CD4-positive, alpha-beta T cell treated with Interleukin-15 for 4 hours (primary cell): Measurements from ENCODE around the gene FLAD1.
"Not testable (repeated sequence)": the region's sequence is repeated elsewhere in the genome, so short reads cannot be mapped to it uniquely, and the experiment has no call there.

ENCODE experiments used
- DNase-seq: peaks from one replicate; pipeline ENCODE4 v3.0.0-alpha.2; 2020; ENCODE audit warnings: low spot score

The FLAD1 gene

DNA sequence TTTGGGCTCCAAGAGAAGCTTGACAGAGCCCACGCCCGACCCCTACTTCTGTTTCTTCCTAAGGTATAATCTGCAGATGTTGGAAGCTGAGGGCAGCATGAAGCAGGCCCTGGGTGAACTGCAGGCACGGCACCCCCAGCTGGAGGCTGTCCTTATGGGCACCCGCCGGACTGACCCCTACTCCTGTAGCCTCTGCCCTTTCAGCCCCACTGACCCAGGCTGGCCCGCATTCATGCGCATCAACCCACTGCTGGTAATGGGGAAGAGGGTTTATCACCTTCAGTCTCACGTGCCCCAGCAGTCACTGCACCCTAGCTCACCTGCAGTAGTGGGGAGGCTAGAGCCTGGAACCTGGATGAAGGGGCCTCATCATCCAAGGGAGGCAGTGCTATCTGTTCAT lies 7.1 kb downstream of the FLAD1 start:
- DNase-seq = no peak

DNA sequence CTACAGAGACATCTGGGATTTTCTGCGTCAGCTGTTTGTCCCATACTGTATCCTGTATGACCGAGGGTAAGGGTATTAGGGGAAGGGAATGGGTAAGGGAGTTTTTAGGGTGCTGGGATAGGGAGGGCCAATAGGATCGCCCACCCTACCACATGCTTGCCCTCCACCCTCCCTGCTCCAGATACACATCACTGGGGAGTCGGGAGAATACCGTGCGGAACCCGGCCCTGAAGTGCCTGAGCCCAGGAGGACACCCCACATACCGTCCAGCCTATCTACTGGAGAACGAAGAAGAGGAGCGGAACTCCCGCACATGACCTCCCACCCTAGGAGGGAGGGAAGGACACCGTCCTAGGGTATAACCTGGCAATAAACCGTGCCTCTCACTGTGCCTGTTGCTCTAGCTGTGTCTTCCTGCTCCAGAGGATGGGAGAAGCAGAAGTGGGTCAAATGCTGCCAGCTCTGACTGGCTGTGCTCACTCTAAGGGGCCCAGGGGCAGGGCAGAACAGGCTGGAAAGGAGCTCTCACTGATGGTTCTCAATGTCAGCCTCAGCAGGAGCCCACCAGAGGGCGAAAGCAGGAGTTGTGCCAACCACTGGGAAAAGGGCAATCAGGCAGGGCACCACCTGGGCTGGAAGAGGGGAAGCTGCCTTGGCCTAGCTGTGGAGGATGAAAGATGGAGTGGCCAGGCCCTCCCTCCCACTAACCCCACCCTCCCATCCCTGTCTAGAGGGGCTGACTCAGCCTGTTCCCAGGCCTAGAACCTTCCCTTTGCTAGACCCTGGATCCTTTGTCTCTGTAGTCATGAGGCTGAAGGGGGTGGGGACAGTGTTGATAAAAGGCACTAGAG lies 9.8 kb downstream of the FLAD1 start:
- no peak for DNase-seq

DNA sequence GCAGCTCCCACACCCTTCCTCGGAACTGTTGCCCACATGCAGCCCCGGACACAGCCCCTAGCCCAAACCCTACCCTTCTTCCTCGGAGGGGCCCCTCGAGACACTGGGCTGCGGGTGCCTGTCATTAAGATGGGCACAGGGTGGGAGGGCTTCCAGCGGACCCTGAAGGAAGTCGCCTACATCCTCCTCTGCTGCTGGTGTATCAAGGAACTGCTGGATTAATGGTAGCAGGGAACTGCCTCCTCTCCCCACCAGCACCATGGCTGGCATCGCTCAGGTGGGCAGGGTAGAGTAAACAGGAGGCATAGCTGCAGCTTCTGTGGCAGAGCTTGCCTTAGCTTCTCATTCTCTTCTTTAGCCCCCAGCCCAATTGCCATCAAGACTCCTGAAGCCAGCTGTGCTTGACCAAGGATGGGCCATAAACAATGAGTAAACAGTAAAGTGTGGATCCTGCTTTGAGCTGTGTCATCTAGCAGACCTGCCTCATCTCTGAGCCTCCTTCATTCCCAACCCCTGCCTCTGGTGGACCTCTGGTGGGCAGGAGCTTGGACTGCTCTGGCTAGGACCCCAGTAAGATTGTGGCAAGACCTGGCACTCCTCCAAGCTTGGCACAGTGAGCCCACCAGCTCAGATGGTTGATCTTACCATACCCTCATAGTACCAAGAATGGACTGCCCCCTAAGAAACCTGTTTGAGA lies 10.6 kb downstream of the FLAD1 start, which contains the start of gene LENEP:
LENEP (plus strand) TSS at position 15 of the 697 bp plus-strand sequence; CDS start at position 37, 22 bp downstream.
- DNase-seq = no peak

DNA sequence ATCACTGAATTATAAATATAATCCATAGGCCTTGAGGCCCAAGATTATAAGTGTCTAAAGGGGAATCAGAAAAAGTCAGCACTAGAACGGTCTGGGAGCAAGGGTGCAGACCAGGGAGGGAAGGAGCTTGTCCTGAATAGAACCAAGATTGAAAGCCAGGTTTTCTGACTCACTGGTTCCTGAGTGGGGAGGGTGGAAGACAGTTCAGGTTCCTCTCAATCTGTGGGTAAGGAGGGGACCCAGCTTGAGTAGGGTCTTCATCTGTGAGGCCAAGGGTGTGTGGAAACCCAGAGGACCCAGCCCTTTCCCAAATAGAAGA lies 11.1 kb downstream of the FLAD1 start:
- DNase-seq = no peak

DNA sequence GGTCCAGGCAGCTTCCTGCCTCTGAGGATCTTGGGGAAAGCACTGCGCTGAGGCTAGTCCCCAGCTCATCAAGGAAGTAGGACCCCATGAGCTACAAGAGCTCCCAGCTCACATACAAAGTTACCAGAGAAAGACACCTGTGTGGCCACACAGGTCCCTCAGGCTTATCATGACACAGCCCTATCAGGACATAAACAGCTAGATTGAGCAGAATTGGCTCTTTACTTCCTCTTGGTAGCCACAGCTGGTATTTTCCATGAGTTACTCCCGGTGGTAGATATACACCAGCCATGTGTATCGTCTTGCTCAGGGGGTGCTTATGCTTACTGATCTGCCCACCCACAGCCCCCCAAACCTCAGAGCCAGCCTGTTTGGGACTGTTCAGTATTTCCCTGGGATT lies 11.4 kb downstream of the FLAD1 start:
- no peak for DNase-seq

DNA sequence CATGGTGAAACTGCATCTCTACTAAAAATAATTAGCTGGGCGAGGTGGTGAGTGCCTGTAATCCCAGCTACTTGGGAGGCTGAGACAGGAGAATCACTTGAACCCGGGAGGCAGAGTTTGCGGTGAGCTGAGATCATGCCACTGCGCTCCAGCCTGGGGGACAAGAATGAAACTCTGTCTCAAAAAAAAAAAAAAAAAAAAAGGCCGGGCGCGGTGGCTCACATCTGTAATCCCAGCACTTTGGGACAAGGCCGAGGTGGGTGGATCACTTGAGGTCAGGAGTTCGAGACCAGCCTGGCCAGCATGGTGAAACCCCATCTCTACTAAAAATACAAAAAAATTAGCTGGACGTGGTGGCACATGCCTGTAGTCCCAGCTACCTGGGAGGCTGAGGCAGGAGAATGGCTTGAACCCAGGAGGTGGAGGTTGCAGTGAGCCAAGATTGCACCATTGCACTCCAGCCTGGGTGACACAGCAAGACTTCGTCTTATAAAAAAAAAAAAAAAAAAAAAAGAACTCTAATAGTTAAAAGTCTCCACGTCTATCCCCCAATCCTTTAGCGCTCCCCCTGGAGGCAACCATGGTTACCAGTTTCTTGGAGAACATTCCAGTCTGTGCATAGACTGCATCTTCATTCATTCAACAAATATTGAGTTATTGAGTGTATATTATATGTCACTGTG lies 12.3 kb downstream of the FLAD1 start:
- DNase-seq = not testable (repeated sequence)

DNA sequence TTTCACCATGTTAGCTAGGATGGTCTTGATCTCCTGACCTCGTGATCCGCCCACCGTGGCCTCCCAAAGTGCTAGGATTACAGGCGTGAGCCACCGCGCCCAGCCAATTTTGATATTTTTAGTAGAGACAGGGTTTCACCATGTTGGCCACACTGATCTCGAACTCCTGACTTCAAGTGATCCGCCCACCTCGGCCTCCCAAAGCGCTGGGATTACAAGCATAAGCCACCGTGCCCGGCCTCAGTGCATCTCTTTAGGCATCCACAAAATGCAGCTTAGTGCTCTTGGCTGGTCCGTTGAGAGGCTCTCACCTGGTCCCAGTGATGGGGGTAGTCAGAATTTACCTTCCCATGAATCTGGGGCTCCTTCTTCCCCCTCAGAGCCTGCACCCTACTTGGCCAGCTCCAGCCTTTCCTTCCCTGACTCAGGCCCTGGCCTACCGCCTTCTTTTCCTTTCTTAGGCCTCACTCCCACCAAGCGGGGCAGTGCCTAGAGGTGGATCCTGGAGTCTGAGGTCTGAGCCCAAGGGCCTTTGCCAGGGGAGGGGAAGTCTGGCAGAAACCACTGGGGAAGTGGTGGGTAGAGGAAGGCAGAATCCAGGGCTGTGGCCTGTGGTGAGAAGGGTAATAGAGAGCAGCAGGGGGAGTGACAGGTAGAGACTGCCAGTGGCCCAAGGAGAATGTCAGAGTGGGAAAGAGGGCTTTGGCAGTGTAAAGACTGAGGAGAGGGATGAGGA lies 14.0 kb downstream of the FLAD1 start:
- DNase-seq = no peak

DNA sequence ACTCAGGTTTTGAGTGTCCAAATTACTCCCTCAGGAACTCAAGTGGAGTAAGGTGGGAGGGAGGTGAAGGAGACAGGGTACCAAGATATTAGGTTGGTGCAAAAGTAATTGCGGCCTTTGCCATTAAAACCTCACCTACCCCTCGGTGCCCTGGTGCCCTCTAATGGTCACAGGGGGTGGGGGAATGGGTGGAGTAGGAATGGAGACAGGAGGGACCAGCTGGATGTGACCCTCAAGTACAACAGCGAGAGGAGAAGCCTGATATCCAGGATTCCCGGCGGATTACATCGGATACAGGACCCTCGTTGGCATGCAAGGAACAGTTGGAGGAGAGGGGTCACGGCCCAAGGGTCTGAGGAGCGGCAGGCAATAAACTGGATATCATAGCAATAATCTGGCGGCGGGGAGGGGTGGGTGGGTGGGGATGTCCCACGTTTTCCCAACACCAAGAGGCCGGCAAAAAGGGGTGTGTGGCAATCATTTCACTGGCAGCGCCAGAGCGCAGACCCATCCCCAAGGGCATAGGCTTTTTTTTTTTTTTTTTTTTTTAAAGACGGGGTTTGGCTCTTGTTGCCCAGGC lies 15.1 kb downstream of the FLAD1 start:
- DNase-seq = no peak

DNA sequence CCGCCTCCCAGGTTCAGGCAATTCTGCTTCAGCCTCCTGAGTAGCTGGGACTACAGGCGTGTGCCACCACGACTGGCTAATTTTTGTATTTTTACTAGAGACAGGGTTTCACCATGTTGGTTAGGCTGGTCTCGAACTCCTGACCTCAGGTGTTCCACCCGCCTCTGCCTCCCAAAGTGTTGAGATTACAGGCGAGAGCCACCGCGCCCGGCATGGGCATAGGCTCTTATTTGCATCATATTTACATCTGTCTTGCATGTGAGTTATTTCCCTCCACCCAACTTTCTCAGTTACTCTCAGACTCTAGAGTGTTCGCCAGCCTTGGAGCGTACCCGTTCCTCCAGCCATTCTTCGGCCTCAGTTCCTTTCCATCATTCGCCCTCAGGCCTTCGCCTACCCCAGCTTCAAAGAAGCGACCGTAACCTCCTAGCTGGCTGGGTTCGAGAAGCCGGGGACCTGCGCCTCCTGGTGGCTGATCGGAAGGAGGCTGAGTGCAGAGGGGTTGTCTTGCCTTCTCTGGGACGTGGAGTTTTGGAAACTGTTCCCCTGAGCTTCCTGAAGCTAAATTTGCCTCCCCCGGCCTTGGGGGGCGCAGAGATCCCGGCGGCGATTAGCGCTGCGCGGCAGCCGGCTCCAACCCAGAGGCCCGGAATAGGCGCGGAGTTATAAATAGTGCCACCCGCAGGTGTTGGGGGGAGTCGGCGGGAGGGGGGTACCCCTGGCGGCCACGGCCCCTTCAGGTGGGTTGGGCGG lies 15.8 kb downstream of the FLAD1 start:
- DNase-seq = peak; percentile 74

DNA sequence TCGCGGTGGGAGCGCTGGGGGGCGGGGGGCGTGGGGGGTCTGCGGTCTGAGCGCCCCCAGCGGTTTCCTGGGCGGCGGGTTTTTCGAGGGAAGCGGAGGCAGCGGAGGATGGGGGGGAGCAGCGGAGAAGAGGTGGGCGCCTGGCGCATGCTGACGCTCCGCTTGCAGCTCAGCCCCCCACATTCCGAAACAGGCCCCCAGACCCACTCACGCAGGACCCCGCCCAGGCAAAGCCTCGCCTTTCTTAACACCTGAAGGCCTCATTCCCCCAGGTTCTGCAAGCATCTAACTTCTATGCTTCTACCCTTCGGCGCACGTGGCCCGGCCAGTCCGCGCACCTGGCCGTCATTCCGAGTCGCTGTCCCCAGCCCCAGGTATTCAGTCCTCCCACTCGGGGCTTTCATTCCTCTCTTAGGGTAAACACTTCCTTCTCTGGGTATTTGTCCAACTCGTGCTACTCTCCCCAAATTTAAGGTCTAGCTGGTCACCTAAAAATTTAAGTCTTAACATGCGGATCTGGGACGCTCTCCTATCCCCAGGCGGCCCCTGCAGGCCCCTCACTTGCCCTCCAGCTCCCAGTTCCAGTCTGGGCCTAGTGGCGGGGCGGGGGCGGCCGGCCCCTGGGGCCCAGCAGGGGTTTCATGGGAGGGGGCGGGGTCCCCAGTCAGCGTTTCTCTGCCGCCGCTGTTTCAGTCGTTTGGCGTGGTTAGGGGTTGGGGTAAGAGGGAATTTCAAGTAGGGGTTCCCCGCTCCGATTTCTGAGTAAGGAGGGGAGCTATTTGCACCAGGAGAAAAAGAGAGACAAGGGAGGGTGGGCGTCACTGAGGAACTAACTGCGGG lies 16.6 kb downstream of the FLAD1 start:
- peak; percentile 42 for DNase-seq

DNA sequence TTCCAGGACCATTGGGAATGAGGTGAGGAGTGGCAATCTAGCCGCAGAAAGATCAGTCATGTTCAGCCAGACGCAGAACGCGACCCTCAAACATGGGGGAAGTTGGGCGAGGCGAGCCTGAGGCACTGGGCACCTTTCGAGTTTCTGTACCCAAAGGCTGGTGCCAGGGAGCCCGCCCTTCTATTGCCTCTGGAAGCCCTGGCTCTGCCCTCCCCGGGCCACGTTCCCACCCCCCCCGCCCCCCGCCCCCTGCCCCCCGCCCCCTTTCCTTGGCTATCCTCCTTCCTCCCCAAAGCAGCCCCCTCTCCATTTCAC lies 17.2 kb downstream of the FLAD1 start:
- DNase-seq = no peak

DNA sequence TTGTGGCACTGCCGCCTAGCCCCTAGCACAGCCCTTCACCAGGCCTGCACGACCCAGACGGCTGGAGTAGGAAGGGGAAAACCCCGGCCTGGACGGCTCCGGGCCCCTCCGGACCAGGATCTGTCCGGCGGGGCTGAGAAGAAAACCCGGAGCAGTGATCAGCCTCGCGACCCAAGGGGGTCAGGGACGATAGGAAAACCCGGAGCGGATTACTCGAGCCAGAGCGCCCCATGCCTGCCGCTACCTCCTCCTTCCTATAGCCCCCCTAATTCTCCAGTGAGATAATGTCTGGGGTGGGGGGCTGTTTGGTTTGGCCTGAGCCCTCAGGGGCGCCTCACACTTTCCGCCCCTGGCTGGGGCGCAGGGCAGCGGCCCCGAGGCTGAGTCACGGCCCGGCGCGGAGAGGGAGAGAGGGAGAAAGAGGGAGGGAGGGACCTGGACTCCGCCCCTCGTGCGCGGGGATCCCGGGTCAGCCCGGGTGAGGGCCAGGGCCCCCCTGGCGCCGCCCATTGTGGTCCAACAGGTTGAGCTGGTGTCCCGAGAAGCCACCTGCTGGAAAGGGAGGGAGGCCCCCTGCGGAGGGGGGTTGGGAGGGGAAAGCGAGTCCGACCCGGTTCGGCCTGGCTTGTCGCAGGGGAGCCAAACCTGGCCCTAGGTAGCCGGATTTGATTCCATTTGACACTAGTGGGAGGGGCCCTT lies 17.7 kb downstream of the FLAD1 start:
- peak; percentile 74 for DNase-seq

DNA sequence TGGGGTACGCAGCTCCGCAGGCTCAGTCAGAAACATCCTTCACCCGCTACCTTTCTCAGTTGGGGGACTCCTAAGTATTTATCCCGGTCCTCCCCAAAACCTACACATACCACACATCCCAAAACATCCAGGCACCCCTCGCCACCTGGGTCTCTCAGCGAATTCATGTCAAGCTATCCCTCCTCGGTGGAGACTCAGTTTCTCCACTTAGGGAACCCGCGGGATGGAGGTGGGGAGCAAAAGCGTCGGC lies 18.2 kb downstream of the FLAD1 start:
- DNase-seq = no peak

DNA sequence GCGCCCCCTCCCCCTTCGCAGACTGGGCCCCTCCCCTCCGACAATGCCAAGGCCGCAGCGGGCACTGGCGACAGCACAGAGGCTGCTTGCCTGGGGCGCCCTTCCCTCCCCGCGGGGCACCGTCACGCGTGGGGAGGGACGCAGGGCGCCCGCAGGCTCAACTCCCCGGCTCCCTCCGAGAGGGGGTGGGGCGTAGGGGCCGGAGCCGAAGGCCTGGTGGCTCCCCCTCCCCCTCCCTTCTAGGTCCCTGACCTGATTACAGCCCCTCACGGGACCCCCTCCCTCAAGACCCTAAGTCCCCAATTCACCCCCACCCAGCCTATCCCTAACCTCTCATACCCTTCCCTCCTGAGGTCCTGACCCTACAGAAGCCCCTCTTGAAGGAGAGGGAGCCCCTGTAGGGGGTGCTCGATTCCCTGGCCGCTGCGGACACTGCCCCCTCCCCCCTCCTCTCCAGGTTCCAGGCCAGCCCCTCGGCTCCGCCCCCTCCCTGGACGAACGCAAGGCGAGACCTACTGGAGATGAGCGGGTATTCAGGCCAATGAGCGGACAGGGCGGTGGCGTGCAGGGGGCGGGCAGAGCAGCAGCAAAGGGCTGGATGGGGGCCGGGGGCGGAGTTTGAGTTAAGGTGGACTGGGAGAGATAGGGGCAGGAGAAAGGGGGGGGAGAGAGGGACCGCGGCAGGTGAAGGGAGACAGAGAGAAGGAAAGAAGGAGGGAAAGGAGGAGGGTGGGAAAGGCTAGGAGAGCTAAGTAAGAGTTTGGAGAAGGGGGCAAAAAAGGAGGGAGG lies 18.7 kb downstream of the FLAD1 start:
- peak; percentile 98 for DNase-seq

DNA sequence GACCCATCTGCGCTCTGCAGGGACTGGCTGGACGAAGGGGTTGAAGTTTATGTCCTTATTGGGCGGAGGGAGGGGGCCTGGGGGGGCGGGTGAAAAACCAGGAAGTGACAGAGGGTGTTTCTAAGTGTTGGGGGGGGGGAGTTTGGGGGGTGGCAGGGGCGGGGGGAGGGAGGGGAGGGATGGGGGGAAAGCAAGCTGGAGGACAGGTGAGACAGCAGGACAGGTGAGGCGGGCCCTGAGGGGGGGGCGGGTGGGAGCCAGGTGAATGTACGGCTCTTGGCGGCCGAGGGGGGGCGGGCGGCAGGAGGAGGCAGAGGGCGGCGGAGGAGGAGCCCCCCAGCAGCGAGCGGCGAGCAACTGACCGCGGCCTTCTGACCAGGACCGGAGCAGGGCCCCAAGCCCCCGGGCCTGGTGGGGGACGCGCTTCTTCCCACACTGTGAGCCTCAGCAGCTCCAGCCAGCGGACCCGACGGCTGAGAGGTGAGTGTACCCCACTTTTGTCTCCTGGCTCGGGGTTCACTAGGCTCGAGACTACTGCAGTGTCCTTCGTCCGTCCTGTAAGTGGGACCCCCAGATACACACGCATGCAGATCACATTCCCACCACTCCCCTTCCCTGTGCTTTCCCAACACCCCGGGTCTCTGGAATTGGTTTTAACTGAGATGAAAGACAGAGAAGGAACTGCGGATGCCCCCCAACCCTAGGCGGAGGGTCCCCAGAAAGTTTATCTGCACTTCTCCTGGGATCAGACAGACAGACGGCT lies 19.5 kb downstream of the FLAD1 start, which contains the start of gene ZBTB7B:
ZBTB7B (plus strand) TSS at position 339 of the 763 bp plus-strand sequence. CDS start 11,859 bp downstream, outside the sequence.
- DNase-seq = no peak

DNA sequence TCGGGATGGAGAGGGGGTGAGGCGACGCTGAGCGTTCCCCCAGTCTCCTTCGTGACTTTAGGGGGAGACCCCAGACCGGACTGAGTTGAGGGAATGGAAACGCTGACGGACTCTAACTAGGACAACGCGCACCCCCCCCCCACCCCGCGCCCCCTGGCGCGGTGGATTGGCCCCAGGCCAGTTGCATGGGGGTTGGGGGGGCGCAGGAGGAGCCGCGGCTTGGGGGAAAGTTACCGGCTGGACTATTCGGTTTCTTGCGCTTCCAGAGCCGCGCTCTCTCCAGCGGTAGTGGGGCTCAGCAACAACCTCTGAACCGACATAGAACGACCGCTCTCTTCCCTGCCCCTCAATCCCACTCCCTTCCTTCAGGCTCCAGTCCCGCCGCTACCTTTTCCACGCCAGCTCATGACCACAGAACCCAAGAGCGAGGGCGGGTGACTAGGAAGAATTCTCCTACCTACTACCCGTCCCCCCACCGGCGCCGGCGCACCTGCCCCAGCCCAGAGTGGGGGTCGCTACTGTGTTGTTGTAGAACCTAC lies 20.2 kb downstream of the FLAD1 start:
- DNase-seq = no peak

DNA sequence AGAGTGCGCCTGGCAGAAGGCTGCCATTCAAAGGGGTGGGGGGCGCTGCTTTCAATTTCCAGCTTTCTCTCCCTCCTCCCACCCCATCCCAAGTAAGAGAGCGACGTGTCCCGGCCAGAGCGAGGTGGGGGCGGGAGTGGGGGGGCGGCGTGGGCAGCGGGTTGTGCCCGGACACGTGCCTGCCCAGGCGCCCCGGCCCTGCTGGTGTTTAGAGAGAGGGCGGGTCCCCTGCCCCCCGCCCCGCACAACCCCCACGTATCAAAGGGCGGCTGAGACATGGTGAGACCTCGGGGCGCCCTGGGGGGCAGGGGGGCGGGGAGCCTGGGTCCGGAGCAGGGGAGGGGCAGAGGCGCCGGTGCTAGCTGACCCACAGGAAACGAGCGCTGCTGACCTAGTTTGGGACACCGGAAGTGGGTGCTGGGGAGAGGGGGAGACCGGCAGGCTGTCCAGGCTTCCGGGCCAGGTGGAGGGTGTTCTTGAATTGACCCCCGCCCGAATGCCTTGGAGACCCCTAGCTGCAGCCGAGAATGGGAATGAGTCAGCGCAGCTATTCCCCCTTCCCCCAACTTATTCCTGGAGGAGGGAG lies 20.7 kb downstream of the FLAD1 start:
- DNase-seq = no peak
